IMR-90 (cell line): ENCODE data around the gene MICAL2. TPM values are rescaled to one million over a fixed set of nuclear protein-coding genes. Genes with fewer than 3 reads are reported as not detected.

Experiments
- ATAC-seq: fragments of 200-7000 bp; cut with Tn5 transposase; 2 replicates; pipeline ENCODE4 v1.9.1; 2020; ENCODE audit warnings: low read depth, mild to moderate bottlenecking, moderate library complexity
- BruUV-seq: library from RNA; stranded (reverse); fragments of 400-500 nt; replicated peaks from 2 replicates; lab custom pipeline; 2021; lab: Mats Ljungman, UMichigan
- CTCF ChIA-PET: fragments of 300-600 bp; formaldehyde crosslinking; extraction: SDS; loops from one replicate; lab custom pipeline; 2021; ENCODE audit warnings: antibody characterized with exemption; lab: Yijun Ruan, JAX
- POLR2A ChIA-PET: fragments of 300-600 bp; sonication (Branson Sonifier 250); formaldehyde crosslinking; loops from one replicate; lab custom pipeline; 2022; ENCODE audit warnings: antibody characterized with exemption; ENCODE audit not compliant: unreplicated experiment; lab: Charles Lee
- DNase-seq: peaks from one replicate; pipeline ENCODE4 v3.0.0; 2013
- H2AFZ ChIP-seq: replicated peaks from 2 replicates; pipeline ENCODE3; 2013; ENCODE audit warnings: low read length, mild to moderate bottlenecking; ENCODE audit not compliant: poor library complexity
- H2AK5ac ChIP-seq: 2 replicates; pipeline ENCODE4 v1.6.1; 2013; ENCODE audit warnings: low read depth, low read length, inconsistent platforms
- H2AK9ac ChIP-seq: replicated peaks from 2 replicates; pipeline ENCODE3; 2013; ENCODE audit warnings: mild to moderate bottlenecking, low read depth, low read length, moderate library complexity; ENCODE audit not compliant: poor library complexity
- H2BK120ac ChIP-seq: 2 replicates; pipeline ENCODE4 v1.6.1; 2013; ENCODE audit warnings: low read depth, low read length, inconsistent platforms
- H2BK15ac ChIP-seq: 3 replicates; pipeline ENCODE4 v1.6.1; 2013; ENCODE audit warnings: low read depth, low read length, inconsistent platforms
- H2BK20ac ChIP-seq: 2 replicates; pipeline ENCODE4 v1.6.1; 2013; ENCODE audit warnings: low read depth, mild to moderate bottlenecking, inconsistent platforms, low read length, moderate library complexity
- H2BK5ac ChIP-seq: 2 replicates; pipeline ENCODE4 v1.6.1; 2013; ENCODE audit warnings: mild to moderate bottlenecking, low read depth, low read length, inconsistent platforms; ENCODE audit not compliant: poor library complexity, severe bottlenecking
- H3K14ac ChIP-seq: replicated peaks from 2 replicates; pipeline ENCODE4 v1.6.1; 2013; ENCODE audit warnings: low read depth, low read length, inconsistent platforms
- H3K18ac ChIP-seq: 2 replicates; pipeline ENCODE4 v1.6.1; 2013; ENCODE audit warnings: low read depth, low read length, control low read depth
- H3K23ac ChIP-seq: 2 replicates; pipeline ENCODE4 v1.6.1; 2013; ENCODE audit warnings: low read depth, low read length, inconsistent platforms
- H3K27ac ChIP-seq: 2 replicates; pipeline ENCODE4 v1.5.1; 2013; ENCODE audit warnings: mild to moderate bottlenecking, control low read depth, low read length; ENCODE audit not compliant: insufficient read depth
- H3K27me3 ChIP-seq: 2 replicates; pipeline ENCODE4 v1.6.1; 2013; ENCODE audit warnings: low read length; ENCODE audit not compliant: control insufficient read depth, insufficient read depth
- H3K36me3 ChIP-seq: 2 replicates; pipeline ENCODE4 v1.6.1; 2013; ENCODE audit warnings: low read length, mixed read lengths; ENCODE audit not compliant: control insufficient read depth, insufficient read depth
- H3K4ac ChIP-seq: 2 replicates; pipeline ENCODE4 v1.6.1; 2013; ENCODE audit warnings: low read depth, low read length, inconsistent platforms
- H3K4me1 ChIP-seq: 2 replicates; pipeline ENCODE4 v1.6.1; 2013; ENCODE audit warnings: low read length, mixed read lengths; ENCODE audit not compliant: control insufficient read depth, insufficient read depth
- H3K4me2 ChIP-seq: 2 replicates; pipeline ENCODE4 v1.6.1; 2013; ENCODE audit warnings: low read depth, mild to moderate bottlenecking, control low read depth, low read length, moderate library complexity
- H3K4me3 ChIP-seq: 2 replicates; pipeline ENCODE4 v1.5.1; 2013; ENCODE audit warnings: low read depth, mild to moderate bottlenecking, control low read depth, low read length, moderate library complexity; ENCODE audit not compliant: insufficient read depth
- H3K56ac ChIP-seq: 2 replicates; pipeline ENCODE4 v1.6.1; 2013; ENCODE audit warnings: low read length, inconsistent platforms; ENCODE audit not compliant: insufficient read depth; ENCODE audit errors: extremely low read depth
- H3K79me1 ChIP-seq, 2 experiments: 2 replicates each; pipeline ENCODE4 v1.6.1; 2013; ENCODE audit warnings: low read length in 2 of 2, inconsistent platforms in 1 of 2, low read depth in 1 of 2
- H3K9ac ChIP-seq: 2 replicates; pipeline ENCODE4 v1.6.1; 2013; ENCODE audit warnings: low read depth, low read length, control low read depth
- H3K9me1 ChIP-seq: 2 replicates; pipeline ENCODE4 v1.6.1; 2013; ENCODE audit warnings: low read length, inconsistent platforms; ENCODE audit not compliant: insufficient read depth
- H3K9me3 ChIP-seq: 2 replicates; pipeline ENCODE4 v1.6.1; 2013; ENCODE audit warnings: low read length; ENCODE audit not compliant: control insufficient read depth, insufficient read depth
- H4K20me1 ChIP-seq: 2 replicates; pipeline ENCODE4 v1.6.1; 2013; ENCODE audit warnings: low read length, inconsistent platforms; ENCODE audit not compliant: insufficient read depth
- H4K5ac ChIP-seq: 2 replicates; pipeline ENCODE4 v1.6.1; 2013; ENCODE audit warnings: mild to moderate bottlenecking, low read depth, low read length, control low read depth
- H4K8ac ChIP-seq, 2 experiments: 2 replicates each; pipeline ENCODE4 v1.6.1; 2013; ENCODE audit warnings: low read depth in 2 of 2, low read length in 2 of 2, control low read depth in 1 of 2, inconsistent platforms in 1 of 2
- H4K91ac ChIP-seq: 2 replicates; pipeline ENCODE4 v1.6.1; 2013; ENCODE audit warnings: low read depth, low read length, inconsistent platforms; ENCODE audit not compliant: insufficient read depth
- BHLHE40 ChIP-seq: fragments of 150-350 bp; IDR thresholded peaks from 2 replicates; pipeline ENCODE4 v1.6.1; 2016; ENCODE audit warnings: mild to moderate bottlenecking, low read depth, low read length
- MAZ ChIP-seq: IDR thresholded peaks from 2 replicates; pipeline ENCODE4 v1.6.1; 2012; ENCODE audit warnings: low read depth, mild to moderate bottlenecking, low read length, improper control_type of control experiment, moderate library complexity, borderline replicate concordance
- WGBS, 2 experiments: methylation state at CpG; one replicate each; pipeline versions ENCODE4 v1.1.5 to v1.1.7; 2013; ENCODE audit warnings: missing lambda C conversion rate in 2 of 2; ENCODE audit not compliant: insufficient read length in 1 of 2; ENCODE audit errors: extremely low coverage in 2 of 2; 5-methylcytosine and 5-hydroxymethylcytosine counted together
- dilution Hi-C: fragments of 300-500 bp; cut with HindIII; formaldehyde crosslinking; loops from one replicate; pipeline ENCODE4 v1.14.3; 2018; ENCODE audit warnings: low sequenced_read_pairs; ENCODE audit not compliant: unreplicated experiment
- in situ Hi-C: fragments of 300-500 bp; cut with MboI; formaldehyde crosslinking; loops from 3 replicates; pipeline ENCODE4 v1.14.3; 2019; ENCODE audit warnings: low sequenced_read_pairs, inconsistent platforms, mixed read lengths
- intact Hi-C: fragments of 100-400 bp; cut with micrococcal nuclease; formaldehyde crosslinking; loops from 2 replicates; pipeline ENCODE4 v1.10.0; 2022
- polyA plus RNA-seq, 3 experiments: library from polyadenylated mRNA; depleted of rRNA; stranded (reverse); fragments of >200 nt; gene quantifications; 2 replicates each; pipeline ENCODE4 v1.2.3, GENCODE V29; 2012; ENCODE audit warnings: low replicate concordance in 1 of 3
- total RNA-seq: library from RNA; depleted of rRNA; stranded (reverse); fragments of >200 nt; gene quantifications from 2 replicates; pipeline ENCODE4 v1.2.3, GENCODE V29; 2012
- TF ChIP-seq, protein P1 (sequence below): conservative IDR thresholded peaks from 2 replicates; pipeline ENCODE4 v1.5.1; 2012; ENCODE audit warnings: mild to moderate bottlenecking, low read depth, low read length, improper control_type of control experiment

MICAL2 gene
- total and polyA plus RNA-seq, 2 of the 4 experiments (the other 2 are of a cell fraction): 170 to 336 TPM

DNA sequence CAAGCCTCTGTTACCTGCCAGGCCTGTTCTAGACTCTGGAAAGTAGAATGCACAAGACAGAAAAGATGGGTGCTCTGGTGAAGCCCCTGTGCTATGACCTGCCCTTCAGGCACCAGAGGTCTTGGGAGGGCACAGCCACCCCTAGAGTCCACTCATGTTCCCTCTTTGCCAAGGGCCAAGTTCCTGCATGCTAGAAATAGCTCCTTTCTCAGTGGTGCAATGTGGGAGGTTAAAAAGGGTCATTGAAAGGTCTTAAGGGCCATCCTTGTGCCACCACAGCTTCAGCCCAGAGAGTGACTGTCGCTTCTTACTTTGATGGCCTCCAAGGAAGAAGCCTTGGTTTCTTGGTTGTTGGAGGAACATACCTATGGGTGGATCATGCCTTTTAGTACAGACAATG, 182.4 kb downstream of the MICAL2 start:
- H3K79me1 ChIP-seq: peaks cover 0 to 17% of the 10 kb centered on the region in 2 experiments
- no peak overlapping the region for H3K23ac ChIP-seq
- H4K20me1 ChIP-seq: no peaks in the 10 kb centered on the region
- H2BK15ac ChIP-seq: no peak overlapping the region
- no peak overlapping the region for H4K5ac ChIP-seq
- no peak overlapping the region for H2AK9ac ChIP-seq
- intact Hi-C loops (no loop called here), in situ Hi-C loops (loop anchor here (25.0 kb wide), 1 partner anchor 1255 kb away; no protein-coding TSS in a partner anchor), dilution Hi-C loops (no loop called here)
- H3K4ac ChIP-seq: no peak overlapping the region; the same call in 1 of the 2 replicates
- no peak overlapping the region for H2BK120ac ChIP-seq
- no peak overlapping the region for H3K18ac ChIP-seq
- H3K4me2 ChIP-seq: no peak overlapping the region
- no peak overlapping the region for H4K8ac ChIP-seq
- peaks cover 4% of the 10 kb centered on the region for H3K9me1 ChIP-seq
- no peak overlapping the region for H3K9ac ChIP-seq
- BruUV-seq: no TSS peak
- H2BK20ac ChIP-seq: no peak overlapping the region
- H3K14ac ChIP-seq: no peak overlapping the region
- no peaks in the 10 kb centered on the region for H3K36me3 ChIP-seq
- no peak overlapping the region for H2AFZ ChIP-seq
- ChIA-PET CTCF (interaction anchor here (1.1 to 1.3 kb wide), 2 partner anchors 27 to 38 kb away, joined by 4 to 5 read pairs; no protein-coding TSS in a partner anchor), POLR2A (no interaction called here)
- no peaks in the 10 kb centered on the region for H3K9me3 ChIP-seq
- ATAC-seq: no peak
- no peak overlapping the region for H3K4me3 ChIP-seq
- TF ChIP-seq BHLHE40 (no peak), MAZ (no peak)
- TF ChIP-seq, protein P1, sequence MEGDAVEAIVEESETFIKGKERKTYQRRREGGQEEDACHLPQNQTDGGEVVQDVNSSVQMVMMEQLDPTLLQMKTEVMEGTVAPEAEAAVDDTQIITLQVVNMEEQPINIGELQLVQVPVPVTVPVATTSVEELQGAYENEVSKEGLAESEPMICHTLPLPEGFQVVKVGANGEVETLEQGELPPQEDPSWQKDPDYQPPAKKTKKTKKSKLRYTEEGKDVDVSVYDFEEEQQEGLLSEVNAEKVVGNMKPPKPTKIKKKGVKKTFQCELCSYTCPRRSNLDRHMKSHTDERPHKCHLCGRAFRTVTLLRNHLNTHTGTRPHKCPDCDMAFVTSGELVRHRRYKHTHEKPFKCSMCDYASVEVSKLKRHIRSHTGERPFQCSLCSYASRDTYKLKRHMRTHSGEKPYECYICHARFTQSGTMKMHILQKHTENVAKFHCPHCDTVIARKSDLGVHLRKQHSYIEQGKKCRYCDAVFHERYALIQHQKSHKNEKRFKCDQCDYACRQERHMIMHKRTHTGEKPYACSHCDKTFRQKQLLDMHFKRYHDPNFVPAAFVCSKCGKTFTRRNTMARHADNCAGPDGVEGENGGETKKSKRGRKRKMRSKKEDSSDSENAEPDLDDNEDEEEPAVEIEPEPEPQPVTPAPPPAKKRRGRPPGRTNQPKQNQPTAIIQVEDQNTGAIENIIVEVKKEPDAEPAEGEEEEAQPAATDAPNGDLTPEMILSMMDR: no peak
- WGBS, 2 experiments: no CpG with 5 or more reads among the region's 1 CpG
- H4K91ac ChIP-seq: no peak overlapping the region
- H3K27ac ChIP-seq: no peak overlapping the region
- no peaks in the 10 kb centered on the region for H3K27me3 ChIP-seq
- H2AK5ac ChIP-seq: no peak overlapping the region
- H3K4me1 ChIP-seq: peaks cover 12% of the 10 kb centered on the region
- DNase-seq: no peak
- H3K56ac ChIP-seq: no peak overlapping the region
- no peak overlapping the region for H2BK5ac ChIP-seq
